Measurements from ENCODE around the gene OFD1. TPM values are rescaled to one million over a fixed set of nuclear protein-coding genes. Genes with fewer than 3 reads are reported as not detected.

OFD1 gene
- polyA plus RNA-seq, 1 of the 3 experiments (the other 2 are of a cell fraction) = 13.4 TPM

- Histone ChIP-seq H3K36me3 (replicated peaks in 1 of 2; ENCODE audit: control insufficient read depth in 1 of 2, insufficient read depth in 2 of 2, low read length in 1 of 2) (no peaks in the 10 kb centered on the region), H3K9me2 (no peaks in the 10 kb centered on the region), H2AFZ (ENCODE audit: low read depth) (no peak overlapping the region), H4K20me1 (ENCODE audit: insufficient read depth) (no peaks in the 10 kb centered on the region), H3K4me3 (ENCODE audit: low read depth in 2 of 2, low read length in 1 of 2) (no peak overlapping the region), H3K27me3 (ENCODE audit: insufficient read depth) (peaks cover 10% of the 10 kb centered on the region; the same call in 1 of the 2 replicates), H3F3A (replicated peaks; ENCODE audit: insufficient read depth) (no peaks in the 10 kb centered on the region), H3K9me3 (no peaks in the 10 kb centered on the region), H3K79me2 (ENCODE audit: insufficient read depth) (no peaks in the 10 kb centered on the region), H3K4me1 (ENCODE audit: control insufficient read depth in 1 of 2, insufficient read depth in 2 of 2, low read depth in 1 of 2, low read length in 1 of 2) (no peaks in the 10 kb centered on the region; a peak in 1 of 4 replicates), H3K4me2 (no peak overlapping the region), H3K9ac (no peak overlapping the region), H3K27ac (ENCODE audit: low read depth in 2 of 2, low read length in 1 of 2) (no peak overlapping the region)
- TF ChIP-seq USF2 (IDR thresholded peaks at IDR 0.05; ENCODE audit: borderline replicate concordance, low read depth, low read length) = no peak
- TF ChIP-seq PBX3 (IDR thresholded peaks at IDR 0.05) = peak; percentile 46; the same call in 1 of the 2 replicates
- TF ChIP-seq JUND (IDR thresholded peaks at IDR 0.05) = no peak
- peak; percentile 46 for TF ChIP-seq TCF12 (IDR thresholded peaks at IDR 0.05)
- ChIA-PET CTCF (no interaction called here), POLR2A (no interaction called here)
- DNase-seq = no peak
Measured at GRCh38 chrX:13808865-13809264, 74.3 kb downstream of the OFD1 start.

- H3K9ac ChIP-seq = no peak overlapping the region
- no peaks in the 10 kb centered on the region for H4K20me1 ChIP-seq (ENCODE audit: insufficient read depth)
- no peaks in the 10 kb centered on the region for H3K79me2 ChIP-seq (ENCODE audit: insufficient read depth)
- H3K4me1 ChIP-seq (ENCODE audit: control insufficient read depth in 1 of 2, insufficient read depth in 2 of 2, low read depth in 1 of 2, low read length in 1 of 2) = no peaks in the 10 kb centered on the region
- no peak overlapping the region for H3K4me2 ChIP-seq
- peaks cover 14% of the 10 kb centered on the region; the same call in 1 of the 2 replicates for H3K27me3 ChIP-seq (ENCODE audit: insufficient read depth)
- no peak for DNase-seq
- no peaks in the 10 kb centered on the region for H3K9me2 ChIP-seq
- TF ChIP-seq RXRA (IDR thresholded peaks at IDR 0.05; ENCODE audit: borderline replicate concordance, low read depth) = no peak
- no peak for TF ChIP-seq RAD21 (IDR thresholded peaks at IDR 0.05; ENCODE audit: low read length)
- no peak for TF ChIP-seq YY1 (IDR thresholded peaks at IDR 0.05; ENCODE audit: low read depth)
- no peak for TF ChIP-seq SIN3A (IDR thresholded peaks at IDR 0.05; ENCODE audit: borderline replicate concordance, low read depth, low read length)
- TF ChIP-seq EP300 (IDR thresholded peaks at IDR 0.05; ENCODE audit: borderline replicate concordance in 1 of 2, low read depth in 1 of 2, low read length in 1 of 2) = no peak
- no peak for TF ChIP-seq USF2 (IDR thresholded peaks at IDR 0.05; ENCODE audit: borderline replicate concordance, low read depth, low read length)
- TF ChIP-seq PBX3 (IDR thresholded peaks at IDR 0.05) = no peak
- TF ChIP-seq FOSL2 (IDR thresholded peaks at IDR 0.05; ENCODE audit: borderline replicate concordance, low read depth) = no peak
- TF ChIP-seq TAF1 (IDR thresholded peaks at IDR 0.05; ENCODE audit: borderline replicate concordance, low read depth, low read length) = no peak
- no peak for TF ChIP-seq REST (IDR thresholded peaks at IDR 0.05; ENCODE audit: low read depth, low read length)
- no peak for TF ChIP-seq NRF1 (IDR thresholded peaks at IDR 0.05; ENCODE audit: low read depth, low read length)
- no peak for TF ChIP-seq EZH2phosphoT487 (IDR thresholded peaks at IDR 0.05; ENCODE audit: borderline replicate concordance, low read depth)
- TF ChIP-seq ELF1 (IDR thresholded peaks at IDR 0.05) = no peak
- no peak for TF ChIP-seq POLR2AphosphoS5 (IDR thresholded peaks at IDR 0.05; ENCODE audit: low read depth, low read length)
- TF ChIP-seq CTCF (IDR thresholded peaks at IDR 0.05) = no peak
- H3K9me3 ChIP-seq = no peaks in the 10 kb centered on the region
- no peak overlapping the region for H2AFZ ChIP-seq (ENCODE audit: low read depth)
- WGBS (ENCODE audit: low lambda C conversion rate) = 27% methylated on average over 7 of the region's 7 CpGs
- no peaks in the 10 kb centered on the region for H3F3A ChIP-seq (replicated peaks; ENCODE audit: insufficient read depth)
- ChIA-PET POLR2A (no interaction called here), CTCF (no interaction called here)
- no peaks in the 10 kb centered on the region for H3K36me3 ChIP-seq (replicated peaks in 1 of 2; ENCODE audit: control insufficient read depth in 1 of 2, insufficient read depth in 2 of 2, low read length in 1 of 2)
- H3K27ac ChIP-seq (ENCODE audit: low read depth in 2 of 2, low read length in 1 of 2) = no peak overlapping the region
- no peak overlapping the region for H3K4me3 ChIP-seq (ENCODE audit: low read depth in 2 of 2, low read length in 1 of 2)
Measured at GRCh38 chrX:13815664-13816063, 81.1 kb downstream of the OFD1 start.
